WTC11 (cell line): ENCODE measurements around the gene COL9A2. TPM values are rescaled to one million over a fixed set of nuclear protein-coding genes. Genes with fewer than 3 reads are reported as not detected.

Source experiments
- ATAC-seq: fragments of 200-7000 bp; cut with Tn5 transposase; 2 replicates; pipeline ENCODE4 v1.10.0; 2021; ENCODE audit warnings: mild to moderate bottlenecking, moderate library complexity
- CTCF ChIA-PET: fragments of 300-600 bp; sonication (Branson Sonifier 250); formaldehyde crosslinking; loops from one replicate; lab custom pipeline; 2021; ENCODE audit warnings: antibody characterized with exemption; lab: Charles Lee
- POLR2A ChIA-PET: fragments of 350-600 bp; sonication (Branson Sonifier 250); formaldehyde crosslinking; loops from one replicate; lab custom pipeline; 2021; ENCODE audit warnings: antibody characterized with exemption; lab: Charles Lee
- DNase-seq: peaks from one replicate; pipeline ENCODE4 v3.0.0; 2021; ENCODE audit warnings: low spot score
- H3K27ac Mint-ChIP-seq: 2 replicates; pipeline ENCODE4 v1.8.0; 2021; ENCODE audit warnings: mixed read lengths
- H3K27me3 Mint-ChIP-seq: 2 replicates; pipeline ENCODE4 v1.8.0; 2021; ENCODE audit warnings: low read depth, mild to moderate bottlenecking, moderate library complexity, mixed read lengths
- H3K36me3 Mint-ChIP-seq: 2 replicates; pipeline ENCODE4 v1.8.0; 2021; ENCODE audit warnings: mixed read lengths
- H3K4me1 Mint-ChIP-seq: 2 replicates; pipeline ENCODE4 v1.8.0; 2022; ENCODE audit warnings: mixed read lengths
- H3K4me3 Mint-ChIP-seq: 2 replicates; pipeline ENCODE4 v1.8.0; 2021; ENCODE audit warnings: mild to moderate bottlenecking, moderate library complexity, mixed read lengths
- H3K9me3 Mint-ChIP-seq: 2 replicates; pipeline ENCODE4 v1.8.0; 2021; ENCODE audit warnings: mixed read lengths
- IRF1 ChIP-seq: sonication (generic); formaldehyde crosslinking; IDR thresholded peaks from 2 replicates; pipeline ENCODE4 v1.8.0; 2023; ENCODE audit warnings: missing genetic modification reagents
- JUN ChIP-seq: sonication (generic); formaldehyde crosslinking; IDR thresholded peaks from 2 replicates; pipeline ENCODE4 v1.8.0; 2023; ENCODE audit warnings: mild to moderate bottlenecking, missing genetic modification reagents
- MXD4 ChIP-seq: fragments of 250-450 bp; sonication (Bioruptor Pico); IDR thresholded peaks from 2 replicates; pipeline ENCODE4 v1.8.0; 2021; ENCODE audit warnings: mild to moderate bottlenecking, moderate library complexity, borderline replicate concordance
- NFYB ChIP-seq: sonication (generic); formaldehyde crosslinking; conservative IDR thresholded peaks from 2 replicates; pipeline ENCODE4 v1.8.0; 2022; ENCODE audit warnings: low read depth, missing genetic modification reagents
- NR2C2 ChIP-seq: sonication (generic); formaldehyde crosslinking; IDR thresholded peaks from 2 replicates; pipeline ENCODE4 v1.8.0; 2022; ENCODE audit warnings: mild to moderate bottlenecking, missing genetic modification reagents
- NR3C1 ChIP-seq: sonication (generic); formaldehyde crosslinking; conservative IDR thresholded peaks from 2 replicates; pipeline ENCODE4 v1.8.1; 2023; ENCODE audit warnings: low read depth, mild to moderate bottlenecking, missing genetic modification reagents
- RELA ChIP-seq: sonication (generic); formaldehyde crosslinking; IDR thresholded peaks from 2 replicates; pipeline ENCODE4 v1.8.1; 2022; ENCODE audit warnings: missing genetic modification reagents, mild to moderate bottlenecking, borderline replicate concordance
- SMAD4 ChIP-seq: sonication (generic); formaldehyde crosslinking; IDR thresholded peaks from 2 replicates; pipeline ENCODE4 v1.8.0; 2022; ENCODE audit warnings: mild to moderate bottlenecking, missing genetic modification reagents
- STAT6 ChIP-seq: sonication (generic); formaldehyde crosslinking; conservative IDR thresholded peaks from 2 replicates; pipeline ENCODE4 v1.8.1; 2023; ENCODE audit warnings: mild to moderate bottlenecking, low read depth, missing genetic modification reagents, moderate library complexity
- TCF7 ChIP-seq: sonication (generic); formaldehyde crosslinking; IDR thresholded peaks from 2 replicates; pipeline ENCODE4 v1.8.0; 2022; ENCODE audit warnings: mild to moderate bottlenecking, low read depth, missing genetic modification reagents, moderate library complexity
- TEAD1 ChIP-seq: sonication (generic); formaldehyde crosslinking; IDR thresholded peaks from 2 replicates; pipeline ENCODE4 v1.8.0; 2022; ENCODE audit warnings: mild to moderate bottlenecking, missing genetic modification reagents
- TEAD4 ChIP-seq: sonication (generic); formaldehyde crosslinking; IDR thresholded peaks from 2 replicates; pipeline ENCODE4 v1.8.0; 2022; ENCODE audit warnings: mild to moderate bottlenecking, missing genetic modification reagents
- USF1 ChIP-seq: sonication (generic); formaldehyde crosslinking; IDR thresholded peaks from 2 replicates; pipeline ENCODE4 v1.8.0; 2022; ENCODE audit warnings: mild to moderate bottlenecking, missing genetic modification reagents
- ZMAT4 ChIP-seq: fragments of 250-450 bp; sonication (Bioruptor Pico); IDR thresholded peaks from 2 replicates; pipeline ENCODE4 v1.9.0; 2021; ENCODE audit warnings: mild to moderate bottlenecking
- ZNF281 ChIP-seq: sonication (generic); formaldehyde crosslinking; IDR thresholded peaks from 2 replicates; pipeline ENCODE4 v1.8.0; 2023; ENCODE audit warnings: mild to moderate bottlenecking, missing genetic modification reagents
- ZNF423 ChIP-seq: fragments of 250-450 bp; sonication (Bioruptor Pico); IDR thresholded peaks from 2 replicates; pipeline ENCODE4 v2.1.2; 2022; ENCODE audit warnings: mild to moderate bottlenecking, moderate library complexity
- ZNF425 ChIP-seq: fragments of 250-450 bp; sonication (Bioruptor Pico); conservative IDR thresholded peaks from 2 replicates; pipeline ENCODE4 v1.9.0; 2021; ENCODE audit warnings: mild to moderate bottlenecking
- ZNF671 ChIP-seq: fragments of 250-450 bp; sonication (Bioruptor Pico); IDR thresholded peaks from 2 replicates; pipeline ENCODE4 v1.8.0; 2021; ENCODE audit warnings: mild to moderate bottlenecking
- ZSCAN18 ChIP-seq: fragments of 250-450 bp; sonication (Bioruptor Pico); IDR thresholded peaks from 2 replicates; pipeline ENCODE4 v2.1.2; 2022; ENCODE audit warnings: mild to moderate bottlenecking, moderate library complexity
- total RNA-seq: library from RNA; stranded (reverse); gene quantifications from 3 replicates; pipeline ENCODE4 v1.2.3, GENCODE V29; 2021

Gene COL9A2
- total RNA-seq, 1 experiment from 2014 or later: 4.7 TPM

GRCh38 chr1:40291293-40291692 is 25.8 kb downstream of the COL9A2 start (continued):
- TF ChIP-seq ZNF671 (CRISPR knock-in tag) (no peak), IRF1 (CRISPR knock-in tag) (no peak)
- TF ChIP-seq, all 79 proteins: peak for 0

- H3K9me3 Mint-ChIP-seq: no peaks in the 10 kb centered on the region
- H3K27me3 Mint-ChIP-seq: no peaks in the 10 kb centered on the region
- TF ChIP-seq IRF1 (CRISPR knock-in tag) (no peak), RELA (no peak), TEAD4 (CRISPR knock-in tag) (no peak), ZMAT4 (CRISPR knock-in tag) (no peak), MXD4 (CRISPR knock-in tag) (no peak), STAT6 (CRISPR knock-in tag) (no peak), ZNF423 (CRISPR knock-in tag) (no peak), ZNF281 (CRISPR knock-in tag) (no peak), TEAD1 (no peak), NR2C2 (CRISPR knock-in tag) (no peak), ZSCAN18 (no peak), ZNF425 (CRISPR knock-in tag) (no peak), SMAD4 (CRISPR knock-in tag) (no peak), USF1 (CRISPR knock-in tag) (no peak), NR3C1 (CRISPR knock-in tag) (no peak), TCF7 (CRISPR knock-in tag) (no peak), NFYB (CRISPR knock-in tag) (no peak), JUN (no peak)
- H3K4me3 Mint-ChIP-seq: no peak overlapping the region
- no peak for ATAC-seq
- CTCF ChIA-PET: interaction anchor here (0.8 to 2.0 kb wide), 4 partner anchors 33 to 138 kb away, joined by 3 to 8 read pairs (median 4); no protein-coding TSS in a partner anchor
- no peak overlapping the region for H3K27ac Mint-ChIP-seq
- DNase-seq: no peak
- POLR2A ChIA-PET: no interaction called here
- no peaks in the 10 kb centered on the region for H3K4me1 Mint-ChIP-seq
- peaks cover 19% of the 10 kb centered on the region for H3K36me3 Mint-ChIP-seq
These were observed 35.2 kb downstream of the COL9A2 start for GRCh38 chr1:40281853-40282252.
